GM18868 (cell line): ENCODE data around the gene INSR.
"Not testable (repeated sequence)": the region's sequence is repeated elsewhere in the genome, so short reads cannot be mapped to it uniquely, and the experiment has no call there.

Experiments
- ATAC-seq: cut with Tn5 transposase; IDR thresholded peaks from one replicate; pipeline ENCODE4 v1.9.1; 2021; ENCODE audit warnings: mild to moderate bottlenecking, moderate library complexity; ENCODE audit not compliant: unreplicated experiment

The INSR gene

GRCh38 chr19:7149956-7150705, 144.1 kb downstream of the INSR start:
- no peak for ATAC-seq

- not testable (repeated sequence) for ATAC-seq
These were observed 147.0 kb downstream of the INSR start for GRCh38 chr19:7147119-7147675.

GRCh38 chr19:7146086-7146485, 148.1 kb downstream of the INSR start:
- ATAC-seq, result not testable (repeated sequence)

DNA sequence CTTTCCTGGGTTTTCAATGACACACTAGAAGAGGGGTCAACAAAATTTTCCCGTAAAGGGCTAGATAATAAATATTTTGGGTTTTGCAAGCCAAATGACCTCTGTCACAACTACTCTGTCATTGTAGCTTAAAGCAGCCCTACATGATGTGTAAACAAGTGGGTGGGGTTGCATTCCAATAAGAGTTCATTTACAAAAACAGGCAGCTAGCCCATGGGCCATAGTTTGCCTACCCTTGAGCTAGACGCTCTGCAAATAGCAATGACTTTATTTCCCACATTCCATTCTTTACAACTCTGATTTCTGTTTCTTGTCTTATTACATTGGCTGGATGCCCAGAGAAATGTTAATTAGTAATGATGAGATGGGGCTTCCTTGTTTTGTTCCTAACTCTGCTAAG, 148.7 kb downstream of the INSR start:
- no peak for ATAC-seq

- no peak for ATAC-seq
These were observed 151.4 kb downstream of the INSR start for GRCh38 chr19:7142771-7143170.

DNA sequence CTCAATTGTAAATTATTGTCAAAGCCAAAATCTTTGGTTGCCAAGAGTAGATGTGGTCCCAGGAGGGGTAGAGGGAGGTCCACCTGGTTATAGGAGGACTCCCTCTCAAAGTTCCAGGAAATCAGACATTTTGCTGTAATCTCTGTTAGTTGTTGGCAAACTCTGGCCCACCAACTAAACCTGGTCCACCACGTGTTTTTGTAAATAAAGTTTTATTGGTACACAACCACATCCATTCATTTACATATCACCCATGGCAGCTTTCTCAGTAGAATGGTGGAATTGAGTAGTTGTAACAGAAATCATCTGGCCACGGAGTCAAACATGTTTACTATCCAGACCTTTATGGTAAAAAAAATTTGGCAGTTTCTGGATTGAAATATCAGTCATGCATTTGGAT, 154.1 kb downstream of the INSR start:
- no peak for ATAC-seq

DNA sequence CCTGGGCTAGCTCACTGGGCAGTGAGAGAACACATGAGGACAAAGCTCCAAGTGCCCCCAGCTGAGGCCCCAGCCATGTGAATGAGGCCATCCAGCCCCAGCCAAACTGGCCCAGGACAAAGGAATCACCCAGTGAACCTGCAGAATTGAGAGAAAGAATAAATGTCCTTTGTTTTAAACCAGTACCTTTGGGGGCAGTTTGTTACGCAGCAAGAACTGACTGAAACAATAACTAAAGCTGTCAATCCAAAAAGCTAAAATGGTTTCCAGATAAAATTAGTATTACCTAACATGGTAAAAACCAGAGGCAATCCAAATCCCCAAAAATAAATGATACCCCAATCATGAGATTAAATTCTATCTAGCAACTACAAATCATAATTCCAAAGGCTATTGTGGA, 155.1 kb downstream of the INSR start:
- ATAC-seq, result no peak

- ATAC-seq, result no peak
These were observed 155.8 kb downstream of the INSR start for GRCh38 chr19:7138402-7138801.

DNA sequence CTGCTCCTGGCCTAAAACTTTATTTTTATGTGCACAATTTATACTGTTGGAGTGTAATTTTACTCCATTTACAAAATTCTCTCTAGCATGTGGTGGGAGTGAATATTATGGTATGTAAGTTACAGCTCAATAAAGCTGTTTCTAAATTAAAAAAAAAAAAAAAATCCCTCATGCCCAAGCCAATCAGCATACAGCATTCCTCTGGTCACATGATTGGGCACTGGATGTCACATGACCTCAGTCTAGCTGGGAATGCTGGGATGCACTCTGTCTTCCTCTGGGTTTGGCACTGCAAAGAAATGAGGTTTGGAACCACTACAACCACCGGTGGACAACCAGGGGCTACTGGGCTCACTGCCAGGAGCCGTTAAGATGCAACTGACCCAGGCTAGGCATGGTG, 157.1 kb downstream of the INSR start:
- no peak for ATAC-seq

GRCh38 chr19:7132054-7132453, 162.2 kb downstream of the INSR start:
- ATAC-seq, result no peak

- ATAC-seq, result no peak
These were observed 164.2 kb downstream of the INSR start for GRCh38 chr19:7130043-7130442.

- no peak for ATAC-seq
These were observed 168.1 kb downstream of the INSR start for GRCh38 chr19:7126132-7126531.

DNA sequence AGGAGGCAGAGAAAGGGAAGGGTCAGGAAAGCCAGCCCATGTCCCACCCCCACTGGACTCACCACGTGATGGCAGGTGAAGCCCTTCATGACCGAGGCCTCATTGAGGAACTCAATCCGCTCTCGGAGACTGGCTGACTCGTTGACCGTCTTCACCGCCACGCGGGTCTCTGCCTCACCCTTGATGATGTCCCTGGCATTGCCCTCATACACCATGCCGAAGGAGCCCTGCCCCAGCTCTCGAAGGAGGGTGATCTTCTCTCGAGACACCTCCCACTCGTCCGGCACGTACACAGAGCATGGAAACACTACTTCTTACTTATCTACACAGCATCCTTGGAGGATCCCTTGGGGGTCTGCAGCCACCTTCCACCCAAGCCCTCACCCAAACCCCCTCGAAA, 169.0 kb downstream of the INSR start:
- ATAC-seq, result no peak

- no peak for ATAC-seq
These were observed 169.4 kb downstream of the INSR start for GRCh38 chr19:7124782-7125181.

GRCh38 chr19:7122701-7123100, 171.5 kb downstream of the INSR start:
- ATAC-seq, result no peak

- ATAC-seq, result no peak
These were observed 173.7 kb downstream of the INSR start for GRCh38 chr19:7120499-7120898.

DNA sequence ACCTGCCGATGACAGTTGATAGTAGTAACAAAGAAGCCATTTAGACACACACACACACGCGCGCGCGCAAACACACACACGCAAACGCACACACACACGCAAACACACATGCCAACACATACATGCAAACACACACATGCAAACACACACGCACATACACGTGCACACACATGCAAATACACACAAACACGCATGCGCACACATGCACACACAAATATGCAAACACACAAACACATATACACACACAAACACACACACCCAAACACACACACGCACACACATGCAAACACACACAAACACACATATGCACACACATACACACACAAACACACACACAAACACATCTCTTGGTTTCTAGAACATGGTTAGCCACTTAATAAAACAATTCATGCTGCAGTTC, 174.6 kb downstream of the INSR start:
- no peak for ATAC-seq

DNA sequence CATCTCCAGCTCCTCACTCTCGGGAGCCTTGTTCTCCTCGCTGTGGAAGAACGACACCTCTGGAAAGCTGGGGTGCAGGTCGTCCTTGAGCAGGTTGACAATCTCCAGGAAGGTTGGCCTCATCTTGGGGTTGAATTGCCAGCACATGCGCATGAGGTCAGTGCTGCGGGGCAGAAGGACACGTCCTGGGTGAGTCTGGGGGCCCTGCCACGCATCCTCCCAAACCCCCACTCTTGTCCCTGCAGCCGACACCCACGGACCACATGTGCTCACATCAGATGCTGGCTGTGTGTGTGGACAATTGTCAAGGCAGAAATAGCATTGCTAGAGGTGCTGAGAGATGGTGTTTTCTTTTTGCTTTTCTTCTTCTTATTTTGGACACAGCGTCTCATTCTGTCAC, 177.0 kb downstream of the INSR start:
- no peak for ATAC-seq

DNA sequence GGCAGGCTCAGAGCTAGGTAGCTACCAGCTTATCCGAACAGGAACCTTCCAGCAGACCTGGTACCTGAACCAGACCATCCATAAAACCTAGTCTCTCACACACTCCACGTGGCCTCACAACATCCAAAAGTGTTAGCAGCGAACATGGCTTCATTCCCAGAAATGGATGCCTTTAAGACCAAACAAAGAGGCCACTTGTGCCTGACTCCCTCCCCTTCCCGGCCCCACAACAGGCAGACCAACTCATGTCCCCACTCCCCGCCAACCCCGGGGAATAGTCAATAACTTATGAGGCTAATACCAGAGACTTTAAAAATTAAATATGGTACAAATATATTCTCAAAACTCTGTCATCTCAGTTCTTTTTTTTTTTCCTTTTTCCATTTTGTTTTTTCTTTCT, 178.5 kb downstream of the INSR start:
- no peak for ATAC-seq

- ATAC-seq, result no peak
These were observed 181.0 kb downstream of the INSR start for GRCh38 chr19:7113233-7113632.

DNA sequence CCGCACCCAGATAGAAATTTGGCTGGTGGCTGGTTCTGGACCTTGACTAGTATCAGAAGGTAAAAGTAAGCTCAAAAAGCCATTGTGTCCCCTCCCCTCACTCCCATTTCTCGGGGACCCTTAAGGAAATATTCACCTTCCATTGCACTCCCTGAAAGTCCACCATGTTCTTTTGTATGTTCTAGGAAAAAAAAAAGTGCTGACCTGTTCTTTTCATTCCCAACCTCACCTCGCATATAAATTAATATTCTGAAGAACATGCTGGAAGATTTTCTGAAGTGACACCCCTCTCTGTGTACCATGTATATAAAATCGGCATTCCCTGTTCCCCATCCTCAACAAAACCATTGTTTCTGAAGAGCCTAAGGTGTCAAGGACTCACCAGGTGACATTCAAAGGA, 181.5 kb downstream of the INSR start:
- no peak for ATAC-seq

GRCh38 chr19:7109678-7110289, 184.4 kb downstream of the INSR start:
- no peak for ATAC-seq
